DOHH2 (cell line): Measurements from ENCODE around the gene DSCAML1.

Source experiments
- H3F3A ChIP-seq: fragments of 200-600 bp; sonication (generic), shearing (Covaris generic); 2 replicates; pipeline ENCODE4 v1.6.0; 2016; ENCODE audit warnings: antibody characterized with exemption, mild to moderate bottlenecking; ENCODE audit not compliant: control insufficient read depth, insufficient read depth
- H3K27ac ChIP-seq: fragments of 200-600 bp; sonication (generic); 2 replicates; pipeline ENCODE4 v1.5.1; 2014; ENCODE audit warnings: low read depth, mild to moderate bottlenecking, low read length, moderate library complexity
- H3K27me3 ChIP-seq: fragments of 200-600 bp; sonication (generic); 2 replicates; pipeline ENCODE4 v1.6.1; 2014; ENCODE audit warnings: mild to moderate bottlenecking, low read length, mixed read lengths; ENCODE audit not compliant: control insufficient read depth
- H3K36me3 ChIP-seq: fragments of 200-600 bp; sonication (generic); 2 replicates; pipeline ENCODE4 v1.6.1; 2014; ENCODE audit warnings: mild to moderate bottlenecking, low read length, moderate library complexity, mixed read lengths; ENCODE audit not compliant: control insufficient read depth
- H3K4me1 ChIP-seq: fragments of 200-600 bp; sonication (generic); 2 replicates; pipeline ENCODE4 v1.6.1; 2014; ENCODE audit warnings: mild to moderate bottlenecking, low read length, mixed read lengths; ENCODE audit not compliant: control insufficient read depth
- H3K4me2 ChIP-seq: fragments of 200-600 bp; sonication (generic); 2 replicates; pipeline ENCODE4 v1.6.0; 2014; ENCODE audit warnings: mild to moderate bottlenecking, low read length, moderate library complexity
- H3K4me3 ChIP-seq: fragments of 200-600 bp; sonication (generic); 2 replicates; pipeline ENCODE4 v1.5.1; 2014; ENCODE audit warnings: mild to moderate bottlenecking, low read length, mixed read lengths
- H3K79me2 ChIP-seq: fragments of 200-600 bp; sonication (generic); 2 replicates; pipeline ENCODE4 v1.6.1; 2014; ENCODE audit warnings: mild to moderate bottlenecking, low read length, mixed read lengths; ENCODE audit not compliant: control insufficient read depth
- H3K9me2 ChIP-seq: fragments of 200-600 bp; sonication (generic); replicated peaks from 2 replicates; pipeline ENCODE4 v1.6.1; 2014; ENCODE audit warnings: mild to moderate bottlenecking, low read length, mixed read lengths; ENCODE audit not compliant: control insufficient read depth
- H3K9me3 ChIP-seq: fragments of 200-600 bp; sonication (generic); 2 replicates; pipeline ENCODE4 v1.6.1; 2014; ENCODE audit warnings: antibody characterized with exemption, low read length, mixed read lengths; ENCODE audit not compliant: control insufficient read depth, insufficient read depth
- H4K20me1 ChIP-seq: fragments of 200-600 bp; sonication (generic); 2 replicates; pipeline ENCODE4 v1.6.0; 2014; ENCODE audit warnings: low read depth, mild to moderate bottlenecking, antibody characterized with exemption, low read length, moderate library complexity; ENCODE audit not compliant: control insufficient read depth, insufficient read depth
- EZH2phosphoT487 ChIP-seq: fragments of 200-600 bp; sonication (generic); IDR thresholded peaks from 2 replicates; pipeline ENCODE4 v1.6.1; 2017; ENCODE audit warnings: borderline replicate concordance, mild to moderate bottlenecking, antibody characterized with exemption, low read length, moderate library complexity, mixed read lengths
- TF ChIP-seq, protein P1 (sequence below): fragments of 200-600 bp; sonication (generic); IDR thresholded peaks from one replicate; pipeline ENCODE4 v1.5.1; 2014; ENCODE audit warnings: antibody characterized with exemption, mild to moderate bottlenecking, low read depth, low read length; ENCODE audit not compliant: poor library complexity, severe bottlenecking

Gene DSCAML1

DNA sequence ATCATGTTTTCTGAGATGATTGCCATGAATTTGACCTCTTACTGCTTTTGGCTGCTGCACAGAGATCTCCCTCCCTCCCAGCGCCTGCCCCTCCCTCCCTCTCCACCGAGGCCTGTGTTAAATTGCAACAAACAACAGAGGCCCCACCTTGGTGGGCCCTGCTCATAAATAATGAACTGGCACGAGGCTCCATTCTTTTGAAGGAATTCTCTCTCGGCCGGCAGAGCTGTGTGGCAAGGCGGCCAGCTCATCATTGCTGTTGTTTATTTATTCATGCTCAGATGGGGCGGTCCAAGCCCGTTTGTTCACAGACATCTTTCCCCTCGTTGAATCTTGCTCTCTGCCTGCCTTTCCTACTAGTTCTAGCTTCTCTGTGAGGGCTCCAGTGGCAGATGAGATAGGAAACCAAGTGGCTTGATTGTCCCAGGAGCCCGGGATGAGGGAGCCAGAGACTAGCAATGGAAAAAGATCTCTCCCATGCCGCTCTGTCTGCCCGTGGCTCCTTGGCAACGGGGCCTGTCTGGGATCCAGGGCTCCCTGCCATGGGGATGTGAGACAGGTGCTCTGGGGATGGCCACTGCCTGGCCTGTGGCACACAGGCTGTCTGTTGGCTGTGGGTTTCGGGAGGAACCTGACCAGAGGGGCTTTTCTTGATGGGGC, 192.6 kb downstream of the DSCAML1 start:
- Histone ChIP-seq H3K27ac (no peak overlapping the region), H3K9me2 (no peaks in the 10 kb centered on the region), H3K27me3 (no peaks in the 10 kb centered on the region; the same call in 1 of the 2 replicates), H3F3A (no peaks in the 10 kb centered on the region), H3K4me2 (no peak overlapping the region), H3K9me3 (no peaks in the 10 kb centered on the region), H3K36me3 (no peaks in the 10 kb centered on the region), H3K79me2 (no peaks in the 10 kb centered on the region), H3K4me1 (no peaks in the 10 kb centered on the region), H3K4me3 (no peak overlapping the region), H4K20me1 (no peaks in the 10 kb centered on the region)
- TF ChIP-seq EZH2phosphoT487, result no peak
- TF ChIP-seq, protein P1, sequence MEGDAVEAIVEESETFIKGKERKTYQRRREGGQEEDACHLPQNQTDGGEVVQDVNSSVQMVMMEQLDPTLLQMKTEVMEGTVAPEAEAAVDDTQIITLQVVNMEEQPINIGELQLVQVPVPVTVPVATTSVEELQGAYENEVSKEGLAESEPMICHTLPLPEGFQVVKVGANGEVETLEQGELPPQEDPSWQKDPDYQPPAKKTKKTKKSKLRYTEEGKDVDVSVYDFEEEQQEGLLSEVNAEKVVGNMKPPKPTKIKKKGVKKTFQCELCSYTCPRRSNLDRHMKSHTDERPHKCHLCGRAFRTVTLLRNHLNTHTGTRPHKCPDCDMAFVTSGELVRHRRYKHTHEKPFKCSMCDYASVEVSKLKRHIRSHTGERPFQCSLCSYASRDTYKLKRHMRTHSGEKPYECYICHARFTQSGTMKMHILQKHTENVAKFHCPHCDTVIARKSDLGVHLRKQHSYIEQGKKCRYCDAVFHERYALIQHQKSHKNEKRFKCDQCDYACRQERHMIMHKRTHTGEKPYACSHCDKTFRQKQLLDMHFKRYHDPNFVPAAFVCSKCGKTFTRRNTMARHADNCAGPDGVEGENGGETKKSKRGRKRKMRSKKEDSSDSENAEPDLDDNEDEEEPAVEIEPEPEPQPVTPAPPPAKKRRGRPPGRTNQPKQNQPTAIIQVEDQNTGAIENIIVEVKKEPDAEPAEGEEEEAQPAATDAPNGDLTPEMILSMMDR, result no peak

DNA sequence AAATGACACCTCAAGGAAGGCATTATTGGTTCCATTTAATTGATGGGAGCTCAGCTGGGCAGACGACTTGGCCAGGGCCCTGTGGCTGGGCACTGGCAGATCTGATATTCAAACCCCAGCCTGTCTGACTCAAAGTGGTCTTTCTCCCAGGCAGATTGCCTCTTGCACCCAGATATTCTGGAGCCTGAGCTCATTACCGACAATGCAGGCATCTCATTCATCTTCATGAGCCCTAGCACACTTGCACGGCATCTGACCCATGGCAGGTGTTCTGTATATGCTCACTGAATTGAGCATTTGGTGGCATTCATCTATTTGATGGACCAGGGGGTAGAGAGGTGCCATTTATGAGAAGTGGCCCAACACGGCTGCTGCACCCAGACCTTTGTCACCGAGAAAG, 193.1 kb downstream of the DSCAML1 start:
- Histone ChIP-seq H3F3A (no peaks in the 10 kb centered on the region), H3K79me2 (no peaks in the 10 kb centered on the region), H3K36me3 (no peaks in the 10 kb centered on the region), H4K20me1 (no peaks in the 10 kb centered on the region), H3K27me3 (no peaks in the 10 kb centered on the region; the same call in 1 of the 2 replicates), H3K9me2 (no peaks in the 10 kb centered on the region), H3K27ac (no peak overlapping the region), H3K4me1 (no peaks in the 10 kb centered on the region), H3K4me3 (no peak overlapping the region), H3K4me2 (no peak overlapping the region), H3K9me3 (no peaks in the 10 kb centered on the region)
- TF ChIP-seq, protein P1, result no peak
- TF ChIP-seq EZH2phosphoT487, result no peak

DNA sequence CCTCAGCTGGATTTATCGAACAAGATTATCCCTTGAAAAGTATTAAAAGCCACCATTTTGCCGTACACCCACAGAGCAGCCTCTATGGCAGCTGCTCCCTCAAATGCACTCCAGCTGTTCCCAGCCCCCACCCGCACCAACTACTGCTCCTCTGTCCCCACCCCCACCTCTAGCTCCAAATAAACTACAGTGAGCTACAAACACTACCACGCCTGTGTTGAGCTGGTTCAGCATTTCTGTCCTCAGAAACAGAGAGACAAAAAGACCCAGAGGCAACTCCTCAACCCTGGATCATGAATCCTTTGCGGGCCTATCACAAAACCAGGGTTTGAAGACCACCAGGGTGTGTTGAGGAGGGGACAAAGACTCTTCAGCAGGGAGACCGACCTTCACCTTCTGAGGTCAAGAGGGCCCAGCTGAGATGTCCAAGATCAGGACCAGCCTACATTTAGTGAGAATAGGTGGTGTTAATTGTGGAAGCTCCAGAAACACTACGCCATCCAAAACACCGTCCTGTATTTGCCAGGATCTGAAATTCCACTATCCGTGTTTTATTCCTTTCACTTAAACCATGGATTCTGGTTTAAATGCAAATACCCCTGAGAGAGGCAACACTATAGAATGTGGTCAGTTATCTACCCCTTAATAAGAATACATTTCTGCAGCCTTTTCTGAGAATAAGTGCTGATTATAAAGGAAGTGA, 195.9 kb downstream of the DSCAML1 start:
- no peaks in the 10 kb centered on the region; the same call in 1 of the 2 replicates for H3K27me3 ChIP-seq
- no peaks in the 10 kb centered on the region for H3K9me2 ChIP-seq
- no peaks in the 10 kb centered on the region for H3K79me2 ChIP-seq
- H3K4me2 ChIP-seq, result no peak overlapping the region
- H3K36me3 ChIP-seq, result no peaks in the 10 kb centered on the region
- no peaks in the 10 kb centered on the region for H3K4me1 ChIP-seq
- H3K9me3 ChIP-seq, result no peaks in the 10 kb centered on the region
- TF ChIP-seq, protein P1, result no peak
- TF ChIP-seq EZH2phosphoT487, result no peak
- H3K27ac ChIP-seq, result no peak overlapping the region
- no peaks in the 10 kb centered on the region for H3F3A ChIP-seq
- no peak overlapping the region for H3K4me3 ChIP-seq
- no peaks in the 10 kb centered on the region for H4K20me1 ChIP-seq
